Astrocyte (in vitro differentiated cells and primary cell): ENCODE data around the gene CTXN3.

Experiments used
- CTCF ChIP-seq: IDR thresholded peaks from 2 replicates; pipeline ENCODE4 v1.5.1; 2011; ENCODE audit warnings: low read depth, mild to moderate bottlenecking, inconsistent platforms, low read length, moderate library complexity; ENCODE audit not compliant: insufficient read depth
- EZH2 ChIP-seq: IDR thresholded peaks from 2 replicates; pipeline ENCODE4 v1.6.1; 2012; ENCODE audit warnings: mild to moderate bottlenecking, low read length, inconsistent platforms; ENCODE audit not compliant: insufficient read depth

- TF ChIP-seq EZH2, result no peak
- TF ChIP-seq CTCF, result no peak
These were observed 24.4 kb downstream of the CTXN3 start for GRCh38 chr5:127673117-127673800.
